ENCODE results near the gene ZBTB11. TPM values are rescaled to one million over a fixed set of nuclear protein-coding genes. Genes with fewer than 3 reads are reported as not detected.
A peak's percentile ranks its signal among the peaks of the same experiment; 100 is the strongest.

Gene ZBTB11
- total and polyA plus RNA-seq, 9 of the 15 experiments (the other 6 are each of a cell fraction or from before 2014, with no cell fraction given): 6.2 to 31.9 (median 21.4) TPM

GRCh38 chr3:101639280-101639963 is 37.5 kb downstream of the ZBTB11 start:
- peak overlapping the region; percentile 87 to 91; a peak in 3 of 4 replicates for H3K9ac ChIP-seq (ENCODE audit: insufficient read depth in 1 of 2, low read depth in 2 of 2, low read length in 2 of 2)
- peak overlapping the region; percentile 86 for H3K27ac ChIP-seq (ENCODE audit: extremely low read depth, low read depth, low read length)
- TF ChIP-seq ZNF12 (CRISPR knock-in tag; IDR thresholded peaks at IDR 0.05): no peak
- no peak for TF ChIP-seq TEAD2 (tag; IDR thresholded peaks at IDR 0.05)
- TF ChIP-seq ZNF584 (CRISPR knock-in tag; IDR thresholded peaks at IDR 0.05; ENCODE audit: low read depth): 0 out of 2 replicates have a peak, but pooled peaks have one; percentile 44
- TF ChIP-seq PKNOX1 (IDR thresholded peaks at IDR 0.05): peak; percentile 33; the same call in 1 of the 2 replicates
- peak; percentile 27 for TF ChIP-seq MEIS2 (IDR thresholded peaks at IDR 0.05; ENCODE audit: partially characterized antibody)
- TF ChIP-seq MLLT1 (IDR thresholded peaks at IDR 0.05): peak; percentile 48 to 72; a peak in 1 of 4 replicates
- TF ChIP-seq UBTF (IDR thresholded peaks at IDR 0.05; ENCODE audit: borderline replicate concordance in 1 of 2, low read depth in 2 of 2, low read length in 2 of 2): 0 out of 4 replicates have a peak, but pooled peaks of 1 of the 2 experiments have one; percentile 6
- no peak for TF ChIP-seq GATAD2B (IDR thresholded peaks at IDR 0.05; ENCODE audit: borderline replicate concordance)
- TF ChIP-seq TRIM24 (IDR thresholded peaks at IDR 0.05): no peak
- no peak for TF ChIP-seq HMGN3 (IDR thresholded peaks at IDR 0.05; ENCODE audit: borderline replicate concordance, extremely low read depth, insufficient read length, low read depth, low read length)
- TF ChIP-seq BRD9 (IDR thresholded peaks at IDR 0.05; ENCODE audit: low read depth, partially characterized antibody): peak; percentile 51
- TF ChIP-seq PBX2 (CRISPR knock-in tag; IDR thresholded peaks at IDR 0.05; ENCODE audit: low read depth): no peak
- 0 out of 2 replicates have a peak, but pooled peaks have one; percentile 17 for TF ChIP-seq PBX2 (tag; conservative IDR thresholded peaks at IDR 0.05; ENCODE audit: low read depth)
- no peak for ATAC-seq
- in situ Hi-C loops (cut with MboI): no loop called here
- peaks cover 90% of the 10 kb centered on the region for H3K79me2 ChIP-seq (ENCODE audit: control insufficient read depth, insufficient read depth, low read length)
- H3K27me3 ChIP-seq (ENCODE audit: control insufficient read depth in 2 of 2, insufficient read depth in 2 of 2, low read length in 2 of 2): no peaks in the 10 kb centered on the region
- no peaks in the 10 kb centered on the region for H3K9me1 ChIP-seq (ENCODE audit: control insufficient read depth, insufficient read depth, low read length)
- no peaks in the 10 kb centered on the region for H3K9me3 ChIP-seq (replicated peaks; ENCODE audit: control insufficient read depth, insufficient read depth, low read depth, low read length)
- POLR2A ChIA-PET: interaction anchor here (0.7 to 2.2 kb wide), 5 partner anchors 8 to 72 kb away, joined by 3 to 6 read pairs (median 3); no protein-coding TSS in a partner anchor
- no peaks in the 10 kb centered on the region for H4K20me1 ChIP-seq (replicated peaks; ENCODE audit: control insufficient read depth, insufficient read depth, low read length)
- CTCF ChIA-PET (ENCODE audit: low intra/inter-chr PET ratio): no interaction called here
- no peak overlapping the region for H2AFZ ChIP-seq (ENCODE audit: low read depth, low read length)
- peaks cover 51% of the 10 kb centered on the region for H3K36me3 ChIP-seq (ENCODE audit: control insufficient read depth, insufficient read depth, low read length)
- peak overlapping the region; percentile 63 for H3K4me3 ChIP-seq
- WGBS (ENCODE audit: insufficient coverage, low coverage, missing lambda C conversion rate): 2% methylated on average over 17 of the region's 18 CpGs
- DNase-seq (ENCODE audit: extremely low read depth in 1 of 4, low spot score in 3 of 4): peak in 1 of 4 experiments; percentile 41
- BruUV-seq (replicated peaks): no TSS peak
- intact Hi-C loops (cut with micrococcal nuclease): loop anchor here (5.0 to 10.0 kb wide), 2 partner anchors 127 to 265 kb away; partner anchors contain the start of gene SENP7
- no peak for FAIRE-seq
- H3K4me1 ChIP-seq (replicated peaks in 1 of 2; ENCODE audit: control insufficient read depth in 2 of 2, insufficient read depth in 2 of 2, low read length in 2 of 2): peaks cover 12 to 28% of the 10 kb centered on the region in 2 experiments; a peak in 4 of 5 replicates
- H3K4me2 ChIP-seq (ENCODE audit: insufficient read depth, low read length): peak overlapping the region; percentile 93

Data from K562 (cell line).